IMR-90 (cell line): ENCODE data around the gene STX2. TPM values are rescaled to one million over a fixed set of nuclear protein-coding genes. Genes with fewer than 3 reads are reported as not detected.

Source experiments
- ATAC-seq: fragments of 200-7000 bp; cut with Tn5 transposase; 2 replicates; pipeline ENCODE4 v1.9.1; 2020; ENCODE audit warnings: low read depth, mild to moderate bottlenecking, moderate library complexity
- BruUV-seq: library from RNA; stranded (reverse); fragments of 400-500 nt; replicated peaks from 2 replicates; lab custom pipeline; 2021; lab: Mats Ljungman, UMichigan
- CTCF ChIA-PET: fragments of 300-600 bp; formaldehyde crosslinking; extraction: SDS; loops from one replicate; lab custom pipeline; 2021; ENCODE audit warnings: antibody characterized with exemption; lab: Yijun Ruan, JAX
- POLR2A ChIA-PET: fragments of 300-600 bp; sonication (Branson Sonifier 250); formaldehyde crosslinking; loops from one replicate; lab custom pipeline; 2022; ENCODE audit warnings: antibody characterized with exemption; ENCODE audit not compliant: unreplicated experiment; lab: Charles Lee
- DNase-seq: peaks from one replicate; pipeline ENCODE4 v3.0.0; 2013
- H2AFZ ChIP-seq: replicated peaks from 2 replicates; pipeline ENCODE3; 2013; ENCODE audit warnings: low read length, mild to moderate bottlenecking; ENCODE audit not compliant: poor library complexity
- H2AK5ac ChIP-seq: 2 replicates; pipeline ENCODE4 v1.6.1; 2013; ENCODE audit warnings: low read depth, low read length, inconsistent platforms
- H2AK9ac ChIP-seq: replicated peaks from 2 replicates; pipeline ENCODE3; 2013; ENCODE audit warnings: mild to moderate bottlenecking, low read depth, low read length, moderate library complexity; ENCODE audit not compliant: poor library complexity
- H2BK120ac ChIP-seq: 2 replicates; pipeline ENCODE4 v1.6.1; 2013; ENCODE audit warnings: low read depth, low read length, inconsistent platforms
- H2BK15ac ChIP-seq: 3 replicates; pipeline ENCODE4 v1.6.1; 2013; ENCODE audit warnings: low read depth, low read length, inconsistent platforms
- H2BK20ac ChIP-seq: 2 replicates; pipeline ENCODE4 v1.6.1; 2013; ENCODE audit warnings: low read depth, mild to moderate bottlenecking, inconsistent platforms, low read length, moderate library complexity
- H2BK5ac ChIP-seq: 2 replicates; pipeline ENCODE4 v1.6.1; 2013; ENCODE audit warnings: mild to moderate bottlenecking, low read depth, low read length, inconsistent platforms; ENCODE audit not compliant: poor library complexity, severe bottlenecking
- H3K14ac ChIP-seq: replicated peaks from 2 replicates; pipeline ENCODE4 v1.6.1; 2013; ENCODE audit warnings: low read depth, low read length, inconsistent platforms
- H3K18ac ChIP-seq: 2 replicates; pipeline ENCODE4 v1.6.1; 2013; ENCODE audit warnings: low read depth, low read length, control low read depth
- H3K23ac ChIP-seq: 2 replicates; pipeline ENCODE4 v1.6.1; 2013; ENCODE audit warnings: low read depth, low read length, inconsistent platforms
- H3K27ac ChIP-seq: 2 replicates; pipeline ENCODE4 v1.5.1; 2013; ENCODE audit warnings: mild to moderate bottlenecking, control low read depth, low read length; ENCODE audit not compliant: insufficient read depth
- H3K27me3 ChIP-seq: 2 replicates; pipeline ENCODE4 v1.6.1; 2013; ENCODE audit warnings: low read length; ENCODE audit not compliant: control insufficient read depth, insufficient read depth
- H3K36me3 ChIP-seq: 2 replicates; pipeline ENCODE4 v1.6.1; 2013; ENCODE audit warnings: low read length, mixed read lengths; ENCODE audit not compliant: control insufficient read depth, insufficient read depth
- H3K4ac ChIP-seq: 2 replicates; pipeline ENCODE4 v1.6.1; 2013; ENCODE audit warnings: low read depth, low read length, inconsistent platforms
- H3K4me1 ChIP-seq: 2 replicates; pipeline ENCODE4 v1.6.1; 2013; ENCODE audit warnings: low read length, mixed read lengths; ENCODE audit not compliant: control insufficient read depth, insufficient read depth
- H3K4me2 ChIP-seq: 2 replicates; pipeline ENCODE4 v1.6.1; 2013; ENCODE audit warnings: low read depth, mild to moderate bottlenecking, control low read depth, low read length, moderate library complexity
- H3K4me3 ChIP-seq: 2 replicates; pipeline ENCODE4 v1.5.1; 2013; ENCODE audit warnings: low read depth, mild to moderate bottlenecking, control low read depth, low read length, moderate library complexity; ENCODE audit not compliant: insufficient read depth
- H3K56ac ChIP-seq: 2 replicates; pipeline ENCODE4 v1.6.1; 2013; ENCODE audit warnings: low read length, inconsistent platforms; ENCODE audit not compliant: insufficient read depth; ENCODE audit errors: extremely low read depth
- H3K79me1 ChIP-seq, 2 experiments: 2 replicates each; pipeline ENCODE4 v1.6.1; 2013; ENCODE audit warnings: low read length in 2 of 2, inconsistent platforms in 1 of 2, low read depth in 1 of 2
- H3K9ac ChIP-seq: 2 replicates; pipeline ENCODE4 v1.6.1; 2013; ENCODE audit warnings: low read depth, low read length, control low read depth
- H3K9me1 ChIP-seq: 2 replicates; pipeline ENCODE4 v1.6.1; 2013; ENCODE audit warnings: low read length, inconsistent platforms; ENCODE audit not compliant: insufficient read depth
- H3K9me3 ChIP-seq: 2 replicates; pipeline ENCODE4 v1.6.1; 2013; ENCODE audit warnings: low read length; ENCODE audit not compliant: control insufficient read depth, insufficient read depth
- H4K20me1 ChIP-seq: 2 replicates; pipeline ENCODE4 v1.6.1; 2013; ENCODE audit warnings: low read length, inconsistent platforms; ENCODE audit not compliant: insufficient read depth
- H4K5ac ChIP-seq: 2 replicates; pipeline ENCODE4 v1.6.1; 2013; ENCODE audit warnings: mild to moderate bottlenecking, low read depth, low read length, control low read depth
- H4K8ac ChIP-seq, 2 experiments: 2 replicates each; pipeline ENCODE4 v1.6.1; 2013; ENCODE audit warnings: low read depth in 2 of 2, low read length in 2 of 2, control low read depth in 1 of 2, inconsistent platforms in 1 of 2
- H4K91ac ChIP-seq: 2 replicates; pipeline ENCODE4 v1.6.1; 2013; ENCODE audit warnings: low read depth, low read length, inconsistent platforms; ENCODE audit not compliant: insufficient read depth
- BHLHE40 ChIP-seq: fragments of 150-350 bp; IDR thresholded peaks from 2 replicates; pipeline ENCODE4 v1.6.1; 2016; ENCODE audit warnings: mild to moderate bottlenecking, low read depth, low read length
- CEBPB ChIP-seq: IDR thresholded peaks from 2 replicates; pipeline ENCODE4 v1.6.1; 2012; ENCODE audit warnings: low read depth, low read length, improper control_type of control experiment
- CHD1 ChIP-seq: IDR thresholded peaks from 2 replicates; pipeline ENCODE4 v1.6.1; 2012; ENCODE audit warnings: low read depth, low read length, improper control_type of control experiment
- CTCF ChIP-seq: conservative IDR thresholded peaks from 2 replicates; pipeline ENCODE4 v1.5.1; 2012; ENCODE audit warnings: mild to moderate bottlenecking, low read depth, low read length, improper control_type of control experiment
- FOS ChIP-seq: fragments of 150-350 bp; IDR thresholded peaks from 2 replicates; pipeline ENCODE4 v1.6.1; 2016; ENCODE audit warnings: low read depth, low read length
- MAFK ChIP-seq: IDR thresholded peaks from 2 replicates; pipeline ENCODE4 v1.6.1; 2012; ENCODE audit warnings: low read depth, low read length, improper control_type of control experiment
- MAZ ChIP-seq: IDR thresholded peaks from 2 replicates; pipeline ENCODE4 v1.6.1; 2012; ENCODE audit warnings: low read depth, mild to moderate bottlenecking, low read length, improper control_type of control experiment, moderate library complexity, borderline replicate concordance
- MXI1 ChIP-seq: IDR thresholded peaks from 2 replicates; pipeline ENCODE4 v1.6.1; 2012; ENCODE audit warnings: low read depth, mild to moderate bottlenecking, low read length, moderate library complexity, borderline replicate concordance
- NFE2L2 ChIP-seq: fragments of 150-350 bp; IDR thresholded peaks from 2 replicates; pipeline ENCODE4 v1.6.1; 2016; ENCODE audit warnings: low read depth, mild to moderate bottlenecking, low read length
- POLR2A ChIP-seq: IDR thresholded peaks from 2 replicates; pipeline ENCODE4 v1.6.1; 2012; ENCODE audit warnings: mild to moderate bottlenecking, low read depth, low read length
- RAD21 ChIP-seq: IDR thresholded peaks from 2 replicates; pipeline ENCODE4 v1.6.1; 2012; ENCODE audit warnings: low read length, improper control_type of control experiment
- RCOR1 ChIP-seq: IDR thresholded peaks from 2 replicates; pipeline ENCODE4 v1.6.1; 2012; ENCODE audit warnings: mild to moderate bottlenecking, low read length, improper control_type of control experiment; ENCODE audit not compliant: insufficient replicate concordance
- RFX5 ChIP-seq: IDR thresholded peaks from 2 replicates; pipeline ENCODE4 v1.8.0; 2012; ENCODE audit warnings: low read depth, mild to moderate bottlenecking, low read length, moderate library complexity
- SMC3 ChIP-seq: fragments of 150-350 bp; IDR thresholded peaks from 2 replicates; pipeline ENCODE4 v1.6.1; 2016; ENCODE audit warnings: low read depth, mild to moderate bottlenecking, antibody characterized with exemption, low read length, moderate library complexity
- USF2 ChIP-seq: fragments of 150-350 bp; IDR thresholded peaks from 2 replicates; pipeline ENCODE4 v1.6.1; 2017; ENCODE audit warnings: mild to moderate bottlenecking, antibody characterized with exemption, low read length, low read depth
- WGBS, 2 experiments: methylation state at CpG; one replicate each; pipeline versions ENCODE4 v1.1.5 to v1.1.7; 2013; ENCODE audit warnings: missing lambda C conversion rate in 2 of 2; ENCODE audit not compliant: insufficient read length in 1 of 2; ENCODE audit errors: extremely low coverage in 2 of 2; 5-methylcytosine and 5-hydroxymethylcytosine counted together
- dilution Hi-C: fragments of 300-500 bp; cut with HindIII; formaldehyde crosslinking; loops from one replicate; pipeline ENCODE4 v1.14.3; 2018; ENCODE audit warnings: low sequenced_read_pairs; ENCODE audit not compliant: unreplicated experiment
- in situ Hi-C: fragments of 300-500 bp; cut with MboI; formaldehyde crosslinking; loops from 3 replicates; pipeline ENCODE4 v1.14.3; 2019; ENCODE audit warnings: low sequenced_read_pairs, inconsistent platforms, mixed read lengths
- intact Hi-C: fragments of 100-400 bp; cut with micrococcal nuclease; formaldehyde crosslinking; loops from 2 replicates; pipeline ENCODE4 v1.10.0; 2022
- polyA plus RNA-seq, 3 experiments: library from polyadenylated mRNA; depleted of rRNA; stranded (reverse); fragments of >200 nt; gene quantifications; 2 replicates each; pipeline ENCODE4 v1.2.3, GENCODE V29; 2012; ENCODE audit warnings: low replicate concordance in 1 of 3
- total RNA-seq: library from RNA; depleted of rRNA; stranded (reverse); fragments of >200 nt; gene quantifications from 2 replicates; pipeline ENCODE4 v1.2.3, GENCODE V29; 2012
- TF ChIP-seq, protein P1 (sequence below): fragments of 150-350 bp; IDR thresholded peaks from 2 replicates; pipeline ENCODE4 v1.6.1; 2016; ENCODE audit warnings: low read depth, mild to moderate bottlenecking, low read length, moderate library complexity, borderline replicate concordance

STX2 gene
- total and polyA plus RNA-seq, 2 of the 4 experiments (the other 2 are of a cell fraction), result 26.9 to 32.5 TPM

DNA sequence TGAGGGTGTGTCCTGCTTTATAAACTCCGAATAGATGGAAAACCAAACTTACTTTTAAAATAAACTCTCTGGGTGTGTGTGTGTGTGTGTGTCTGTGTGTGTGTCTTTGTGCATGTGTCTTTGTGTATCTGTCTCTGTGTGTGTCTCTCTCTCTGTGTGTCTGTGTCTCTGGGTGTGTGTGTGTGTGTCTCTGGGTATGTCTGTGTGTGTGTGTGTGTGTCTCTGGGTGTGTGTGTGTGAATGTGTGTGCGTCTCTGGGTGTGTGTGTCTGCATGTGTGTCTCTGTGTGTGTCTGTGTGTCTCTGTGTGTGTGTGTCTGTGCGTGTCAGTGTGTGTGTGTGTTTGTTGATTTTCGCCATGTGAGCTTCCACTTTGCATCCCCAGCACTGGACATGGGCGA lies 42.0 kb upstream of the STX2 start:
- H2BK5ac ChIP-seq, result peak overlapping the region; percentile 87
- H3K79me1 ChIP-seq, result peaks cover 0 to 2% of the 10 kb centered on the region in 2 experiments; a peak in 1 of 4 replicates
- H3K4me1 ChIP-seq, result no peaks in the 10 kb centered on the region
- no peak overlapping the region for H3K14ac ChIP-seq
- H3K27ac ChIP-seq, result no peak overlapping the region
- ChIA-PET CTCF (no interaction called here), POLR2A (no interaction called here)
- no peak overlapping the region for H3K4me2 ChIP-seq
- H3K9ac ChIP-seq, result no peak overlapping the region
- no peak overlapping the region for H2AK5ac ChIP-seq
- intact Hi-C loops, result no loop called here
- in situ Hi-C loops, result no loop called here
- H3K27me3 ChIP-seq, result no peaks in the 10 kb centered on the region
- H3K9me1 ChIP-seq, result peaks cover 6% of the 10 kb centered on the region; the same call in 1 of the 2 replicates
- H2BK120ac ChIP-seq, result no peak overlapping the region
- no peak overlapping the region for H3K23ac ChIP-seq
- H2AFZ ChIP-seq, result no peak overlapping the region
- BruUV-seq, result no TSS peak
- H3K4ac ChIP-seq, result no peak overlapping the region
- H4K20me1 ChIP-seq, result peaks cover 7% of the 10 kb centered on the region; the same call in 1 of the 2 replicates
- no peak overlapping the region for H4K8ac ChIP-seq
- H3K9me3 ChIP-seq, result no peaks in the 10 kb centered on the region
- WGBS, 2 experiments, result no CpG with 5 or more reads among the region's 5 CpGs
- H3K36me3 ChIP-seq, result peaks cover 2% of the 10 kb centered on the region; the same call in 1 of the 2 replicates
- H3K4me3 ChIP-seq, result no peak overlapping the region
- dilution Hi-C loops, result no loop called here
- H4K5ac ChIP-seq, result no peak overlapping the region
- ATAC-seq, result no peak
- H2BK20ac ChIP-seq, result no peak overlapping the region
- no peak overlapping the region for H3K18ac ChIP-seq
- DNase-seq, result no peak
- no peak for TF ChIP-seq MXI1
- no peak for TF ChIP-seq CHD1
- TF ChIP-seq RAD21, result no peak
- no peak for TF ChIP-seq RFX5
- TF ChIP-seq MAFK, result no peak
- TF ChIP-seq MAZ, result no peak
- no peak for TF ChIP-seq CTCF
- TF ChIP-seq FOS, result no peak
- TF ChIP-seq BHLHE40, result no peak
- no peak for TF ChIP-seq RCOR1
- no peak for TF ChIP-seq NFE2L2
- TF ChIP-seq CEBPB, result no peak
- no peak for TF ChIP-seq USF2
- TF ChIP-seq POLR2A, result no peak
- TF ChIP-seq, protein P1, sequence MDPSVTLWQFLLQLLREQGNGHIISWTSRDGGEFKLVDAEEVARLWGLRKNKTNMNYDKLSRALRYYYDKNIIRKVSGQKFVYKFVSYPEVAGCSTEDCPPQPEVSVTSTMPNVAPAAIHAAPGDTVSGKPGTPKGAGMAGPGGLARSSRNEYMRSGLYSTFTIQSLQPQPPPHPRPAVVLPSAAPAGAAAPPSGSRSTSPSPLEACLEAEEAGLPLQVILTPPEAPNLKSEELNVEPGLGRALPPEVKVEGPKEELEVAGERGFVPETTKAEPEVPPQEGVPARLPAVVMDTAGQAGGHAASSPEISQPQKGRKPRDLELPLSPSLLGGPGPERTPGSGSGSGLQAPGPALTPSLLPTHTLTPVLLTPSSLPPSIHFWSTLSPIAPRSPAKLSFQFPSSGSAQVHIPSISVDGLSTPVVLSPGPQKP, result no peak
- TF ChIP-seq SMC3, result no peak
- no peak overlapping the region for H3K56ac ChIP-seq
- no peak overlapping the region for H2BK15ac ChIP-seq
- H2AK9ac ChIP-seq, result no peak overlapping the region
- H4K91ac ChIP-seq, result no peak overlapping the region
